Neural cell (in vitro differentiated cells): ENCODE measurements around the gene MED16.

Experiments
- CTCF ChIP-seq: fragments of 450-650 bp; IDR thresholded peaks from 2 replicates; pipeline ENCODE4 v1.5.1; 2014; ENCODE audit warnings: antibody characterized with exemption, mild to moderate bottlenecking, moderate library complexity; ENCODE audit not compliant: poor library complexity, severe bottlenecking
- EP300 ChIP-seq: fragments of 450-650 bp; conservative IDR thresholded peaks from 2 replicates; pipeline ENCODE4 v1.6.1; 2014; ENCODE audit warnings: antibody characterized with exemption, mild to moderate bottlenecking, moderate library complexity; ENCODE audit not compliant: poor library complexity, severe bottlenecking
- EZH2 ChIP-seq: fragments of 200-600, 300-800 bp; shearing (Covaris generic), sonication (generic); IDR thresholded peaks from 2 replicates; pipeline ENCODE4 v1.6.1; 2014; ENCODE audit warnings: antibody characterized with exemption, low read length, borderline replicate concordance, mild to moderate bottlenecking; ENCODE audit not compliant: insufficient read depth, poor library complexity, severe bottlenecking
- MXI1 ChIP-seq: fragments of 450-650 bp; conservative IDR thresholded peaks from 2 replicates; pipeline ENCODE4 v1.6.1; 2014; ENCODE audit warnings: antibody characterized with exemption, mild to moderate bottlenecking; ENCODE audit not compliant: poor library complexity, severe bottlenecking
- POLR2AphosphoS5 ChIP-seq: IDR thresholded peaks from 2 replicates; pipeline ENCODE4 v1.6.1; 2012
- RAD21 ChIP-seq: fragments of 450-650 bp; conservative IDR thresholded peaks from 2 replicates; pipeline ENCODE4 v1.6.1; 2014; ENCODE audit warnings: antibody characterized with exemption, mild to moderate bottlenecking, moderate library complexity
- REST ChIP-seq: IDR thresholded peaks from 2 replicates; pipeline ENCODE4 v1.6.1; 2012; ENCODE audit warnings: borderline replicate concordance

GRCh38 chr19:831407-832369 is 61.3 kb downstream of the MED16 start:
- TF ChIP-seq EZH2 (no peak), CTCF (no peak), REST (no peak), RAD21 (no peak), MXI1 (no peak), POLR2AphosphoS5 (no peak), EP300 (no peak)
